Neural cell (in vitro differentiated cells): ENCODE measurements around the gene FGGY. TPM values are rescaled to one million over a fixed set of nuclear protein-coding genes. Genes with fewer than 3 reads are reported as not detected.

ENCODE experiments used
- H2AFZ ChIP-seq: fragments of 200-600, 300-800 bp; sonication (generic), shearing (Covaris generic); 2 replicates; pipeline ENCODE4 v1.6.0; 2014; ENCODE audit warnings: low read depth, mild to moderate bottlenecking, antibody characterized with exemption, low read length, moderate library complexity
- H3F3A ChIP-seq: fragments of 200-600 bp; shearing (Covaris generic); 2 replicates; pipeline ENCODE4 v1.6.1; 2016; ENCODE audit warnings: mild to moderate bottlenecking, moderate library complexity, mixed read lengths, antibody characterized with exemption, low read length; ENCODE audit not compliant: insufficient read depth, poor library complexity, severe bottlenecking
- H3K27ac ChIP-seq: fragments of 200-600, 300-800 bp; sonication (generic), shearing (Covaris generic); 2 replicates; pipeline ENCODE4 v1.5.1; 2014; ENCODE audit warnings: mild to moderate bottlenecking, low read length, moderate library complexity
- H3K27me3 ChIP-seq: fragments of 300-800, 200-600 bp; sonication (generic), shearing (Covaris generic); 2 replicates; pipeline ENCODE4 v1.6.0; 2014; ENCODE audit warnings: mild to moderate bottlenecking, low read depth, low read length, moderate library complexity; ENCODE audit not compliant: insufficient read depth
- H3K36me3 ChIP-seq: fragments of 300-800, 200-600 bp; sonication (generic), shearing (Covaris generic); 2 replicates; pipeline ENCODE4 v1.5.1; 2014; ENCODE audit warnings: mild to moderate bottlenecking, antibody characterized with exemption, low read length, moderate library complexity; ENCODE audit not compliant: insufficient read depth
- H3K4me2 ChIP-seq: fragments of 300-800, 200-600 bp; sonication (generic), shearing (Covaris generic); 2 replicates; pipeline ENCODE4 v1.6.0; 2014; ENCODE audit warnings: mild to moderate bottlenecking, low read length
- H3K4me3 ChIP-seq: fragments of 300-800, 200-600 bp; sonication (generic), shearing (Covaris generic); 2 replicates; pipeline ENCODE4 v1.5.1; 2014; ENCODE audit warnings: mild to moderate bottlenecking, low read length, moderate library complexity
- H3K79me2 ChIP-seq: fragments of 200-600 bp; shearing (Covaris generic); replicated peaks from 2 replicates; pipeline ENCODE4 v1.6.0; 2014; ENCODE audit warnings: mild to moderate bottlenecking, low read length, moderate library complexity; ENCODE audit not compliant: insufficient read depth
- H3K9ac ChIP-seq: fragments of 300-800, 200-600 bp; sonication (generic), shearing (Covaris generic); 2 replicates; pipeline ENCODE4 v1.6.1; 2016; ENCODE audit warnings: mild to moderate bottlenecking, low read length, mixed read lengths
- H3K9me2 ChIP-seq: fragments of 200-600 bp; shearing (Covaris generic); 2 replicates; pipeline ENCODE4 v1.6.1; 2016; ENCODE audit warnings: mild to moderate bottlenecking, low read length, mixed read lengths; ENCODE audit not compliant: insufficient read depth
- H3K9me3 ChIP-seq: fragments of 200-600, 300-800 bp; sonication (generic), shearing (Covaris generic); 2 replicates; pipeline ENCODE4 v1.6.1; 2016; ENCODE audit warnings: mild to moderate bottlenecking, mixed run types, low read length, moderate library complexity, mixed read lengths
- H4K20me1 ChIP-seq: fragments of 200-600 bp; shearing (Covaris generic); 2 replicates; pipeline ENCODE4 v1.6.1; 2016; ENCODE audit warnings: mild to moderate bottlenecking, mixed run types; ENCODE audit not compliant: insufficient read depth
- EP300 ChIP-seq: fragments of 450-650 bp; conservative IDR thresholded peaks from 2 replicates; pipeline ENCODE4 v1.6.1; 2014; ENCODE audit warnings: antibody characterized with exemption, mild to moderate bottlenecking, moderate library complexity; ENCODE audit not compliant: poor library complexity, severe bottlenecking
- EZH2 ChIP-seq: fragments of 200-600, 300-800 bp; shearing (Covaris generic), sonication (generic); IDR thresholded peaks from 2 replicates; pipeline ENCODE4 v1.6.1; 2014; ENCODE audit warnings: antibody characterized with exemption, low read length, borderline replicate concordance, mild to moderate bottlenecking; ENCODE audit not compliant: insufficient read depth, poor library complexity, severe bottlenecking
- MXI1 ChIP-seq: fragments of 450-650 bp; conservative IDR thresholded peaks from 2 replicates; pipeline ENCODE4 v1.6.1; 2014; ENCODE audit warnings: antibody characterized with exemption, mild to moderate bottlenecking; ENCODE audit not compliant: poor library complexity, severe bottlenecking
- POLR2AphosphoS5 ChIP-seq: IDR thresholded peaks from 2 replicates; pipeline ENCODE4 v1.6.1; 2012
- RAD21 ChIP-seq: fragments of 450-650 bp; conservative IDR thresholded peaks from 2 replicates; pipeline ENCODE4 v1.6.1; 2014; ENCODE audit warnings: antibody characterized with exemption, mild to moderate bottlenecking, moderate library complexity
- SMC3 ChIP-seq: fragments of 450-650 bp; conservative IDR thresholded peaks from 2 replicates; pipeline ENCODE4 v1.6.1; 2014; ENCODE audit warnings: antibody characterized with exemption, mild to moderate bottlenecking, moderate library complexity; ENCODE audit not compliant: poor library complexity
- TAF1 ChIP-seq: IDR thresholded peaks from 2 replicates; pipeline ENCODE4 v1.6.1; 2012; ENCODE audit warnings: low read depth
- polyA plus RNA-seq: library from polyadenylated mRNA; depleted of rRNA; stranded (reverse); fragments of >200 nt; gene quantifications from 2 replicates; pipeline ENCODE4 v1.2.3, GENCODE V29; 2014
- TF ChIP-seq, protein P1 (sequence below): fragments of 450-650 bp; IDR thresholded peaks from 2 replicates; pipeline ENCODE4 v1.5.1; 2014; ENCODE audit warnings: antibody characterized with exemption, mild to moderate bottlenecking, moderate library complexity; ENCODE audit not compliant: poor library complexity, severe bottlenecking
- TF ChIP-seq, protein P2 (sequence below): IDR thresholded peaks from 2 replicates; pipeline ENCODE4 v1.6.1; 2012; ENCODE audit warnings: borderline replicate concordance

FGGY gene
- polyA plus RNA-seq, 1 donor from 2014 or later, result 7.4 TPM

DNA sequence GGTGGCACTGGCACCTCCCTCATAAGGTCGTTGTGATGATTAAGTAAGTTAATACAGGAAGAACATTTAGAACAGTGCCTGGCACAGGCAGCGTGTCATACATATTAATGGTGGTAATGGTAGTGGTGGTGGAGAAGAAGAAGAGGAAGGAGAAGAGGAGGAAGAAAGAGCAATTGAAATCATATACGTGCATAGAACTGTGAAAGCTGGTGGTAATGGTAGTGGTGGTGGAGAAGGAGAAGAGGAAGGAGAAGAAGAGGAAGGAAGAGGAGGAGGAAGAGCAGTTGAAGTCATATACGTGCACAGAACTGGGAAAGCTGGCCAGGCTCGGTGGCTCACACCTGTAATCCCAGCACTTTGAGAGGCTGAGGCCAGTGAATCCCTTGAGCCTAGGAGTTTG is 396.5 kb downstream of the FGGY start:
- Histone ChIP-seq H3K4me3 (no peak overlapping the region), H3K27ac (no peak overlapping the region), H4K20me1 (no peaks in the 10 kb centered on the region), H3K4me2 (no peak overlapping the region), H3K79me2 (no peaks in the 10 kb centered on the region), H3K9me2 (no peaks in the 10 kb centered on the region), H2AFZ (no peak overlapping the region), H3K9ac (no peak overlapping the region), H3F3A (no peaks in the 10 kb centered on the region), H3K36me3 (no peaks in the 10 kb centered on the region), H3K9me3 (no peaks in the 10 kb centered on the region), H3K27me3 (no peaks in the 10 kb centered on the region)
- TF ChIP-seq, protein P1, sequence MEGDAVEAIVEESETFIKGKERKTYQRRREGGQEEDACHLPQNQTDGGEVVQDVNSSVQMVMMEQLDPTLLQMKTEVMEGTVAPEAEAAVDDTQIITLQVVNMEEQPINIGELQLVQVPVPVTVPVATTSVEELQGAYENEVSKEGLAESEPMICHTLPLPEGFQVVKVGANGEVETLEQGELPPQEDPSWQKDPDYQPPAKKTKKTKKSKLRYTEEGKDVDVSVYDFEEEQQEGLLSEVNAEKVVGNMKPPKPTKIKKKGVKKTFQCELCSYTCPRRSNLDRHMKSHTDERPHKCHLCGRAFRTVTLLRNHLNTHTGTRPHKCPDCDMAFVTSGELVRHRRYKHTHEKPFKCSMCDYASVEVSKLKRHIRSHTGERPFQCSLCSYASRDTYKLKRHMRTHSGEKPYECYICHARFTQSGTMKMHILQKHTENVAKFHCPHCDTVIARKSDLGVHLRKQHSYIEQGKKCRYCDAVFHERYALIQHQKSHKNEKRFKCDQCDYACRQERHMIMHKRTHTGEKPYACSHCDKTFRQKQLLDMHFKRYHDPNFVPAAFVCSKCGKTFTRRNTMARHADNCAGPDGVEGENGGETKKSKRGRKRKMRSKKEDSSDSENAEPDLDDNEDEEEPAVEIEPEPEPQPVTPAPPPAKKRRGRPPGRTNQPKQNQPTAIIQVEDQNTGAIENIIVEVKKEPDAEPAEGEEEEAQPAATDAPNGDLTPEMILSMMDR, result no peak
- TF ChIP-seq TAF1 (no peak), POLR2AphosphoS5 (no peak), SMC3 (no peak), EZH2 (no peak), EP300 (no peak), MXI1 (no peak), RAD21 (no peak)
- TF ChIP-seq, protein P2, sequence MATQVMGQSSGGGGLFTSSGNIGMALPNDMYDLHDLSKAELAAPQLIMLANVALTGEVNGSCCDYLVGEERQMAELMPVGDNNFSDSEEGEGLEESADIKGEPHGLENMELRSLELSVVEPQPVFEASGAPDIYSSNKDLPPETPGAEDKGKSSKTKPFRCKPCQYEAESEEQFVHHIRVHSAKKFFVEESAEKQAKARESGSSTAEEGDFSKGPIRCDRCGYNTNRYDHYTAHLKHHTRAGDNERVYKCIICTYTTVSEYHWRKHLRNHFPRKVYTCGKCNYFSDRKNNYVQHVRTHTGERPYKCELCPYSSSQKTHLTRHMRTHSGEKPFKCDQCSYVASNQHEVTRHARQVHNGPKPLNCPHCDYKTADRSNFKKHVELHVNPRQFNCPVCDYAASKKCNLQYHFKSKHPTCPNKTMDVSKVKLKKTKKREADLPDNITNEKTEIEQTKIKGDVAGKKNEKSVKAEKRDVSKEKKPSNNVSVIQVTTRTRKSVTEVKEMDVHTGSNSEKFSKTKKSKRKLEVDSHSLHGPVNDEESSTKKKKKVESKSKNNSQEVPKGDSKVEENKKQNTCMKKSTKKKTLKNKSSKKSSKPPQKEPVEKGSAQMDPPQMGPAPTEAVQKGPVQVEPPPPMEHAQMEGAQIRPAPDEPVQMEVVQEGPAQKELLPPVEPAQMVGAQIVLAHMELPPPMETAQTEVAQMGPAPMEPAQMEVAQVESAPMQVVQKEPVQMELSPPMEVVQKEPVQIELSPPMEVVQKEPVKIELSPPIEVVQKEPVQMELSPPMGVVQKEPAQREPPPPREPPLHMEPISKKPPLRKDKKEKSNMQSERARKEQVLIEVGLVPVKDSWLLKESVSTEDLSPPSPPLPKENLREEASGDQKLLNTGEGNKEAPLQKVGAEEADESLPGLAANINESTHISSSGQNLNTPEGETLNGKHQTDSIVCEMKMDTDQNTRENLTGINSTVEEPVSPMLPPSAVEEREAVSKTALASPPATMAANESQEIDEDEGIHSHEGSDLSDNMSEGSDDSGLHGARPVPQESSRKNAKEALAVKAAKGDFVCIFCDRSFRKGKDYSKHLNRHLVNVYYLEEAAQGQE, result no peak

DNA sequence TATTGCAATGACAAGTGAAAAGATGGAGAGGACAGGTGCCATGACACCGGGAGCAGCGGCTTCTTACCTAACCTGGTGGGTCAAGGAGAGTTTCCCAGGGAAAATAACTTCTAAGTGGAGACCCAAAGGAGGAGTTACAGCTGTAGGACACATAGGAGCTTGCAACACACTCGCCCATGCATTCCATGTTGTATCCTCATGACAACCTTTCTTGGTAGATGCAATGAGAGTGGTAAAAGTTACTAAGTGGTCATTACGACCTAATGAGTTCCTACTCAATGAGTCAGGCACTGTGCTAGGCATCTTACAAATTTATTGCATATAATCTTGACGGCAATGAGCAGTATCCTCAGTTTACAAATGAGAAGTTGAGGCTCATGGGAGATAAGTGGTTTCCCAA is 398.4 kb downstream of the FGGY start:
- H3K27ac ChIP-seq, result no peak overlapping the region
- H3K9ac ChIP-seq, result no peak overlapping the region
- no peaks in the 10 kb centered on the region for H3K27me3 ChIP-seq
- H3K9me2 ChIP-seq, result no peaks in the 10 kb centered on the region
- H3K36me3 ChIP-seq, result no peaks in the 10 kb centered on the region
- H3K9me3 ChIP-seq, result no peaks in the 10 kb centered on the region
- no peak overlapping the region for H2AFZ ChIP-seq
- H3F3A ChIP-seq, result no peaks in the 10 kb centered on the region
- no peak for TF ChIP-seq MXI1
- TF ChIP-seq, protein P1, result no peak
- no peak for TF ChIP-seq POLR2AphosphoS5
- TF ChIP-seq TAF1, result no peak
- no peak for TF ChIP-seq EZH2
- no peak for TF ChIP-seq EP300
- no peak for TF ChIP-seq RAD21
- TF ChIP-seq SMC3, result no peak
- TF ChIP-seq, protein P2, result no peak
- no peaks in the 10 kb centered on the region for H3K79me2 ChIP-seq
- H3K4me2 ChIP-seq, result no peak overlapping the region
- H3K4me3 ChIP-seq, result no peak overlapping the region
- H4K20me1 ChIP-seq, result no peaks in the 10 kb centered on the region
